Hepatocyte (in vitro differentiated cells): ENCODE measurements around the gene EPN1.

Experiments used
- CTCF ChIP-seq: fragments of 200-600 bp; sonication (generic); IDR thresholded peaks from 2 replicates; pipeline ENCODE4 v1.5.1; 2016; ENCODE audit warnings: antibody characterized with exemption, mild to moderate bottlenecking; ENCODE audit not compliant: poor library complexity
- EZH2phosphoT487 ChIP-seq: fragments of 200-600 bp; sonication (generic); IDR thresholded peaks from one replicate; pipeline ENCODE4 v1.6.1; 2018; ENCODE audit warnings: antibody characterized with exemption, mild to moderate bottlenecking, low read depth, moderate library complexity; ENCODE audit not compliant: unreplicated experiment, severe bottlenecking

- TF ChIP-seq EZH2phosphoT487 (no peak), CTCF (no peak)
Measured at GRCh38 chr19:55666343-55667005, 8.6 kb upstream of the EPN1 start.
